NCI-H226 (cell line): ENCODE results near the gene PLEKHA6.

Experiments
- DNase-seq: peaks from one replicate; pipeline ENCODE4 v3.0.0-alpha.2; 2015

Gene PLEKHA6

GRCh38 chr1:204354579-204354978, 5.2 kb downstream of the PLEKHA6 start:
- no peak for DNase-seq

GRCh38 chr1:204353213-204353910, 6.4 kb downstream of the PLEKHA6 start:
- DNase-seq = no peak

GRCh38 chr1:204350857-204351573, 8.7 kb downstream of the PLEKHA6 start:
- DNase-seq = no peak

DNA sequence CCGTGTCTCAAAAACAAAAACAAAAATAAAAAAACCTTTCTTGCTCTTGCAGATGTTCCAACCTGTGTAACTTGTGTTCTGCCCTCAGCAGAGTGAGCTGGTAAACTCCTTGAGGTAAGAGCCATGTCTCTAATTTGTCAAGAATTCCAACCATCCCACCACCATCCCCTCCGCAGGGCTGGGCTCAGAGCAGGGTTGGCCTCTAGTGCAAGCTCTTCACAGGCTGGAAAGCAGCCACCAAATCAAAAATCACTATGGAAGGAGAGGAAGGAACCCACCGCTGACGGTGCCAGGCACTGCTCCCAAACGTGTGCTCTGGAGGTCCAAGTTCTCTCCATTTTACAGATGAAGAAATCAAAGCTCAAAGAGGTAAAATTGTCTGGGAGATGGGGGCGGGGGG, 9.4 kb downstream of the PLEKHA6 start:
- DNase-seq = no peak

- no peak for DNase-seq
Measured at GRCh38 chr1:204349602-204350001, 10.1 kb downstream of the PLEKHA6 start.

- DNase-seq = peak; percentile 25
Measured at GRCh38 chr1:204348722-204349121, 11.0 kb downstream of the PLEKHA6 start.

GRCh38 chr1:204348242-204348641, 11.5 kb downstream of the PLEKHA6 start:
- DNase-seq = no peak

DNA sequence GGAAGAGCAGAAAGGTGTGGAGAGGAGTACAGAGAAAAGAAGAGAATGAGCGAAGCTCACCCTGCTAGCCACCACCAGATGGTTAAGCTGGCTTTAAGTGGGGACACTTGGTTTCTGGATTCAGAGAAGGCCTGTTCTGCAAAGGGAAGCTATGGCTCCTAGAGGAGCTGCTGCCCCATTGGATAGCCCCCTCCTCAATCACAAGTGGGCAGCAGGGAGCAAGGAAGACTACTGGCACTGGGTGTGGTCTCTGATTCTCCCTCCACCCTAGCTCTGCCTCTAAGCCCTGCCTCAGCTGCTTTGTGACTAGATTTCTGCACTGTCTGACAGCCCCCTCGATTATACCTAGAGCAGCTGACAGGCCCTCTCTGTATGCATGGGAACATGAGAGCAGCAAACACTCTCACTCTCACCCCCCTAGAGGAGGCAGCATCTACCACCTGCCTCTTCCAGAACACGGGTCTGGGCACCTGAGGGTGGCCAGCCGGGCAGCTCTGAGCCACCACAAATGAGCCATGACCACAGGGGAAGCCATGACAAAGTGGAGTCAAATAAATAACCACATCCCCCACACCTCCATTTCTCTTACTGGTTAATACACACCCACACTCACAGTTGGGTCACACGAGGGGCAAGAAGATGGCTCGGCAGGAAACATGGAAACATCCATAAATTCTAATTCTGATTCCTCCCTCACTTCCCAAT, 13.6 kb downstream of the PLEKHA6 start:
- DNase-seq = no peak

GRCh38 chr1:204345438-204345841, 14.3 kb downstream of the PLEKHA6 start:
- no peak for DNase-seq

GRCh38 chr1:204344665-204345355, 14.9 kb downstream of the PLEKHA6 start:
- no peak for DNase-seq

DNA sequence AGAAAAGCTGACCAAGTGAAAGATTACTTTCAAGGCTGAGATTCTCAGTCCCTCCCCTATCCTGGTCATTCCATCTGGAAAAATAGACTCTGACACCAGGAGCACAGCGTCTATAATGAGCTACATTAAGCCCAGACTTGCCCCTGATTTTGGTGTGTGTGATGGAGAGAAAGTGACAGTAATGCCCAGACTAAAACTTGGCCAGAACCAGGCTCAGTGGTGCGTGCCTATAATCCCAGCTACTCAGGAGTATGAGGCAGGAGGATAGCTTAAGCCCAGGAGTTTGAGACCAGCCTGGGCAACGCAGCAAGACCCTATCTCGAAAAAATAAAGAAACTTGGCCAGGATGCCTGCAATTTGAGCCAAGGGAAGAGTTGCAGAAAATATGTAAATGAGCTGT, 15.9 kb downstream of the PLEKHA6 start:
- DNase-seq = no peak

DNA sequence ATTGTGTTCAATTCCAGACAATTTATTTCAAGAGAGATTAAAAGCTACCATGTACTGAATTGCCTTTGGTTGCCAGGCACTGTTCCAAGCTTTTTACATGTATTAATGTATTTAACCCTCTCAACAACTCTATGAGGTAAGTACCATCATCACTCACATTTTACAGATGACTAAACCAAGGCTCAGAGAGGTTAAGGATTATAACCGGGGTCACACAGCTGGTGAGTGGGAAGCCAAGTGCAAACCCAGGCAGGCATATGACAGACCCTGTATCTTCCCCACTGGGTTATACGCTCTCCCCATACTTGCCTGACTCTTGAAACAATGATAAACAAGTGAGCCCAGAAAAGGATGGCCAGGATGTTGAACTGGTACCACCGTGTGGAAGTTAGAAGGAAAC, 16.5 kb downstream of the PLEKHA6 start:
- DNase-seq = no peak

DNA sequence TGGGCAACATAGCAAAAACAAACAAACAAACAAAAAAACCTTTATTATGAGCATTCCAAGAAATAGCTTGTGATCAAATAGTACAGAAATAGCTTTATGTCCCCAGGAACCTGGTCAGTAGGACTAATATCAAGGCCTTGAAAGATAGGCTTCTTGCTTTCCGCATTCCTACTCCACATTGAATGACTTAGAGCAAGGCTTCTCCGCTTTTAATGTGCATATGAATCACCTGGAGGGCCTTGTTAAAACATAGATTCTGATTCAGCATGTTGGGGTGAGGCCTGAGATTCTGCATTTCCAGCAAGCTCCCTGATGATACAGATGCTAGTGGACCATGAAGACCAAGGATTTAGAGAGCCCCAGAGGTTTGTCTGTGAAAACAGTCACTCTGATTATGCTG, 17.4 kb downstream of the PLEKHA6 start:
- no peak for DNase-seq

GRCh38 chr1:204341380-204341779, 18.3 kb downstream of the PLEKHA6 start:
- DNase-seq = no peak

- DNase-seq = no peak
Measured at GRCh38 chr1:204340081-204340889, 19.4 kb downstream of the PLEKHA6 start.

- DNase-seq = no peak
Measured at GRCh38 chr1:204339541-204339940, 20.2 kb downstream of the PLEKHA6 start.

DNA sequence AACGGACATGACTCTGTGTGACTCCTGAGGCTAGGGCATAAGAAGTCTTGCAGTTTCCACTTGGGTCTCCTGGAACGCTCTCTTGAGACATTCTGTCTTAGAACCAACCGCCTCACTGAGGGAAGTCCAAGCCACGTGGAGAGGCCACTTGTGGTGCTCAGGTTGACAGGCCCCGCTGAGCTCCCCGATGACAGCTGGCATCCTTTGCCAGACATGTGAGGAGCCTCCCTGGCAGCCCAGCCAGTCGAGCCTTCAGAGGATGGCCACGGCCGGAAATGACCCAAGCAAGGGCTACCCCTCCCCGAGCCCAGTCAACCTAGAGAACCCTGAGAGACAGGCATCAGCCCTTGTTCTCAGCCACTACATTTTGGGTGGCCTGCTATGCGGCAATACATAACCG, 20.7 kb downstream of the PLEKHA6 start:
- no peak for DNase-seq

GRCh38 chr1:204338360-204338759, 21.4 kb downstream of the PLEKHA6 start:
- DNase-seq = no peak

DNA sequence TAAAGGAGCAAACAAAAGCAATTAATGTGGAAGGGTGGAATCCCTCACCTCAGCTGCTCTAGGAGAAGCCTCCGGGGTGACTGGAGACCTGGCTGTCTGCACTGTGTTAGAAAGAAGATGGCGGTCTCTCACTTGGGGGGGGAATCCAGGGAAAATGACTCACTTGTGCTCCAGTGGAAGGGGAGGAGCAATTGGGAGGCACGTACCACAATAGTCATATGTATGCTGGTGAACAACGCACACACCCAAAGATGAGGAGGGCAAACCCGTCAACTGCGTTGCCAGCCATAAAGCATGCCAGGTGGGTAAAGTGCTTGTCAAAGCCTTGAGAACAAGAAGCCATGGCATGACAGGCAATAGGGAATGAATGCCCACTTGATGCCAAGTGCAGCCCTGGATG, 22.1 kb downstream of the PLEKHA6 start:
- DNase-seq = no peak

DNA sequence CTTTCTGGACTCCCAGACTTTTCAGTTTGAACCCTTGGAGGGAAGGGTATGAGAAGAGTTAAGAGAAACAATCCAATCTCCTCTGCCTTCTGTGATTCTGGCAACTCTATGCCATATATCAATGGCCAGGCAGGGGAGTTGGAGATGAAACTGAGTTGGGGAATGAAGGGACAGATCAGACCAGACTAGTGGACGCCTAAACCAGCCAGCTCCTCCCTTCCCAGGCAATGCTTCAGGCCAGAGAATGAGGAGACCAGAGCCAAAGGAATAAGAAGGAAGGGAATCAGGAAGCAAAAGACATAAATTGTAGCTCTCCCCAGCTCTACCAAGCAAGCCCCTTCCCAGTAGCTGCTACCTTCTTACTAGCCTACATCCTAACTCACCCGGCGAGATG, 22.7 kb downstream of the PLEKHA6 start:
- no peak for DNase-seq

DNA sequence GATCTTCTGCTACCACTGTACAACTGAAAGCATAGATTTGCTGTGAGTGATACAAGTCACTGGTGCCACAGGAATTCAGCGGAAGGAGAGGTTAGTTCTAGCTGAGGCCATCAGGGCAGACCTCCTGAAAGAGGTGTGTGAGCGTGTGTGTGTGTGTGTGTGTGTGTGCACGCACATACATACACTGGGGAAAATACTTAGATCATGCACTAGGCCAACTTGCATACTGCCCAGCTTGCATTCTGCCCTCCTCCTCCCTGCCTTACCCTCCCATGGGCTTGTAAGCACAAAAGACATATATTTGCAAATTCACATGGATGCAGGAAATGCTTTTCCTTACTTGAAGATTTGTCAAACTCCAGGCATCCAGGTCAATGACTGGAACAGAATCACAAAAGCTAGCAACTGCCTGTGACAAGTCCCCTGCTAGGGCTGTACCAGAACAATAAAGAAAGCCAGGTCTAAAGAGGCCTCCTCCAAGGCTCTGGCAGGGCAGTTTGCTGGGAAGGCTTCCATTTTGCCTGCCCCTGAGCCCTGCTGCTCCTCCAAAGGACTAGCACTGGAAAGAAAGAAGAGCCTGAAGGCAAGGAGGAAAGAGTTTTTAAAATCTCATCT, 23.2 kb downstream of the PLEKHA6 start:
- DNase-seq = no peak

- DNase-seq = no peak
Measured at GRCh38 chr1:204335533-204335932, 24.2 kb downstream of the PLEKHA6 start.
